CD4-positive, alpha-beta T cell treated with Interferon alpha-2 for 1 hour (primary cell): ENCODE data around the gene ECE2.
A peak's percentile ranks its signal among the peaks of the same experiment; 100 is the strongest.

Experiments used
- DNase-seq, 2 donors: peaks; one replicate each; pipeline ENCODE4 v3.0.0-alpha.2; 2020 to 2022

ECE2 gene

GRCh38 chr3:184272269-184272668, 3.6 kb upstream of the ECE2 start:
- DNase-seq: no peak

- DNase-seq: no peak
These were observed 481 bp upstream of the ECE2 start for GRCh38 chr3:184275381-184275701.

- no peak for DNase-seq
These were observed 1.5 kb downstream of the ECE2 start for GRCh38 chr3:184277366-184277765.

DNA sequence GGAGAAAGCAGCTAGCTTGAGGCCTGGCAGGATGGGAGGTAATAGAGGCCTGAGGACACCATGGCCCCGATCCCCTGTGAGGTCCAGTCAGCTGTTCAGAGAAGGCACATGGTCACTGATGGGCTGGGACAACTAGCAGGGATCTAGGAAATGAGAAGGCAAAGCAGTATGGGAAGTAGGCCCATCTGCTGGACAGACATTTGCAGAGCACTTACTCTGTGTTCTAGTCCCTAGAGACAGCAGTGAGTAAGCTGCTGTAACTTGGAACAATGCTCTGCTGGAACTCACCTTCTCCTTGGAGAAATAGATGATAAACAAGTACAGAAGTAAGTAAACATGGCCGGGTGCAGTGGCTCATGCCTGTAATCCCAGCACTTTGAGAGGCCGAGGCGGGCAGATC, 7.1 kb downstream of the ECE2 start:
- DNase-seq: no peak

GRCh38 chr3:184283681-184284080, 7.9 kb downstream of the ECE2 start:
- DNase-seq: no peak

- peak; percentile 10 to 32 for DNase-seq
These were observed 8.9 kb downstream of the ECE2 start for GRCh38 chr3:184284696-184285095.

DNA sequence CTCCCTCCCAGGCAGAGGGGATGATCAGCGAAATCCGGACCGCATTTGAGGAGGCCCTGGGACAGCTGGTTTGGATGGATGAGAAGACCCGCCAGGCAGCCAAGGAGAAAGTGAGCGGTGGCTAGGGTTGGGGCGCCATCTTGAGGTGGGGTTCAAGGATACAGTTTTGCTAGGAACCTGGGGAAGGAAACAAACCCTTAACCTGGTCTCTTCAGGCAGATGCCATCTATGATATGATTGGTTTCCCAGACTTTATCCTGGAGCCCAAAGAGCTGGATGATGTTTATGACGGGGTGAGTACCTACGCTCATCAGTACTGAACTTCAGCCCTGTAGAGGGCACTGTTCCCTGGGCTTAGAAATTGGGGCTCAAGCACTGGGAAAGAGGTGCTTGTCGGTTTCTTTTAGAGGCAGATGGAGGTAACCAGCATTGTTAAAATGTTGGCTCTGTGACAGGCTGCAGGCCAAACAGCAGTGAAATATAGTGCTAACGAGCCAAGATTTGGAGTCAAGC, 13.7 kb downstream of the ECE2 start:
- peak; percentile 33 to 61 for DNase-seq

- DNase-seq: no peak
These were observed 14.5 kb downstream of the ECE2 start for GRCh38 chr3:184290331-184290730.

- no peak for DNase-seq
These were observed 15.4 kb downstream of the ECE2 start for GRCh38 chr3:184291044-184291737.

GRCh38 chr3:184291738-184292445, 16.1 kb downstream of the ECE2 start:
- DNase-seq: no peak

DNA sequence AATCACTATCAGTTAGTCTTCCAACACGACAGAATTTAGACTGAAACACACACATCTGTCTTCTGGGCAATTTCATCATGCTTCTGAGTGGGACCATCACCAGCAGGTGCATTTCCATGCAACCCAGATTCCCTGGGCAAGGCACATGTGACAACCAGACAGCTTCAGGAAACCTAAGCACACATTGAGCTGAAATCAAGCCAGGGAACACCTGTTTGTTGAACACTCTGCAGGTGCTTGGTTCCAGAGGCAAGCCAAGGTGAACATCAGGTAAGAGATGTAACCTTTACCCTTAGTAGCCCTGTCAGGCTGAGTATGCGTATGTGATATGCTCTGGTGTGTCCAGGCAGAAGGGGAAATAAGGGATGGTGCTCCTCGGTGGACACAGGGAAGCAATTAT, 19.9 kb downstream of the ECE2 start:
- no peak for DNase-seq

- DNase-seq: no peak
These were observed 20.8 kb downstream of the ECE2 start for GRCh38 chr3:184296616-184297015.

GRCh38 chr3:184298759-184299487, 23.1 kb downstream of the ECE2 start, which contains the start of gene PSMD2:
PSMD2 (plus strand) TSS chr3:184299241; CDS start chr3:184299267, 26 bp downstream.
- peak; percentile 98 to 99 for DNase-seq

- DNase-seq: no peak
These were observed 23.9 kb downstream of the ECE2 start for GRCh38 chr3:184299488-184300377.

GRCh38 chr3:184300378-184300720, 24.5 kb downstream of the ECE2 start:
- DNase-seq: no peak

DNA sequence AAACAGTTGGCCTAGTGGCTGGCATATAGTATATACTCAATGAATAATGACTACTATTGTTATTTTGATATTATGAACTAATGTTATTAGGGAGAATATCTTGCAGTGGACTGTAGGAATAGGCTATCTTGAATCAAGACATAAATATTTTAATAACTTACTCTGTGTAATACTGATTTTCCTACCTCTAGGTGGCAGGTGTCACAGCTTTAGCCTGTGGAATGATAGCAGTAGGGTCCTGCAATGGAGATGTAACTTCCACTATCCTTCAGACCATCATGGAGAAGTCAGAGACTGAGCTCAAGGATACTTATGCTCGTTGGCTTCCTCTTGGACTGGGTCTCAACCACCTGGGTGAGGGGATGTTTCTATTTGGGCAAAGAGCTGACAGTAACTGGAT, 29.8 kb downstream of the ECE2 start:
- DNase-seq: peak in 1 of 2 donors; percentile 25

GRCh38 chr3:184306341-184306972, 30.6 kb downstream of the ECE2 start:
- no peak for DNase-seq

DNA sequence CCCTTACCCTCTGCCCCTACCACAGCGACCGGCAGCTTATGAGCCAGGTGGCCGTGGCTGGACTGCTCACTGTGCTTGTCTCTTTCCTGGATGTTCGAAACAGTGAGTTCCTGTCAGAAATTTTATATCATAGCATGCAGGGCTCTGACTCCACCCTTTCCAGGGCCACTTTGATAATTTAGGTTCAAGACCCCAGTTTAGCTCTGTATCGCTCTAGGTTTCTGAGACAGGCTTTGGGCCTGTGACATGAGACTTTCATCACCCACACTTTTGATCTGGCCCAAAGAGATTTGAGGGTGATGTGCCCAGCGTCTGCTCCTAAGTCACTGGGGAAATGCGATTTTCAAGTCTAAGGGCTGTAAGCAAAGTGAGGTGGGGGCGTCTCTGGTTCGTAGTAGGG, 32.1 kb downstream of the ECE2 start:
- no peak for DNase-seq

- DNase-seq: no peak
These were observed 32.9 kb downstream of the ECE2 start for GRCh38 chr3:184308744-184309143.

GRCh38 chr3:184311633-184312032, 35.8 kb downstream of the ECE2 start:
- no peak for DNase-seq

DNA sequence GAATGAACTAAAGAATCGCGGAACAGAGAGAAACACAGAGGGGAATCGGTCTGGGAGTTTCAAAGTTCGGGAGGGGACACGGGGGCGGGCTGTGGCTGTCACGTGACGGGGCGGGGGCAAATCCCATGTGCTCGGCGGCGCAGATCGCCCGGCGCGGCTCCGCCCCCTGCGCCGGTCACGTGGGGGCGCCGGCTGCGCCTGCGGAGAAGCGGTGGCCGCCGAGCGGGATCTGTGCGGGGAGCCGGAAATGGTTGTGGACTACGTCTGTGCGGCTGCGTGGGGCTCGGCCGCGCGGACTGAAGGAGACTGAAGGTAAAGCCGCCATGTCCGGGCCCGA, 38.5 kb downstream of the ECE2 start, which contains the start of gene EIF4G1:
TSS of gene EIF4G1 (plus strand) at position 244 of the 337 bp plus-strand sequence. CDS start 1,191 bp downstream, outside the sequence.
- DNase-seq: peak; percentile 93 to 95
